ENCODE data around the gene EBF3. TPM values are rescaled to one million over a fixed set of nuclear protein-coding genes. Genes with fewer than 3 reads are reported as not detected.

The EBF3 gene
- total RNA-seq, 1 donor, result 6.0 TPM

GRCh38 chr10:129875993-129876726, 87.9 kb downstream of the EBF3 start:
- DNase-seq (ENCODE audit: low read depth), result no peak
- no peak for TF ChIP-seq CTCF (IDR thresholded peaks at IDR 0.05; ENCODE audit: insufficient read depth, low read depth, low read length)
- no peak overlapping the region for H3K4me3 ChIP-seq (ENCODE audit: low read depth, low read length)

GRCh38 chr10:129873351-129873750, 90.7 kb downstream of the EBF3 start:
- DNase-seq (ENCODE audit: low read depth), result no peak
- H3K4me3 ChIP-seq (ENCODE audit: low read depth, low read length), result no peak overlapping the region
- TF ChIP-seq CTCF (IDR thresholded peaks at IDR 0.05; ENCODE audit: insufficient read depth, low read depth, low read length), result no peak

GRCh38 chr10:129871966-129872365, 92.1 kb downstream of the EBF3 start:
- H3K4me3 ChIP-seq (ENCODE audit: low read depth, low read length), result no peak overlapping the region
- TF ChIP-seq CTCF (IDR thresholded peaks at IDR 0.05; ENCODE audit: insufficient read depth, low read depth, low read length), result no peak
- DNase-seq (ENCODE audit: low read depth), result no peak

GRCh38 chr10:129870961-129871621, 93.0 kb downstream of the EBF3 start:
- DNase-seq (ENCODE audit: low read depth), result no peak
- no peak overlapping the region for H3K4me3 ChIP-seq (ENCODE audit: low read depth, low read length)
- TF ChIP-seq CTCF (IDR thresholded peaks at IDR 0.05; ENCODE audit: insufficient read depth, low read depth, low read length), result no peak

GRCh38 chr10:129870474-129870757, 93.7 kb downstream of the EBF3 start:
- no peak overlapping the region for H3K4me3 ChIP-seq (ENCODE audit: low read depth, low read length)
- TF ChIP-seq CTCF (IDR thresholded peaks at IDR 0.05; ENCODE audit: insufficient read depth, low read depth, low read length), result no peak
- no peak for DNase-seq (ENCODE audit: low read depth)

- no peak for DNase-seq (ENCODE audit: low read depth)
- no peak for TF ChIP-seq CTCF (IDR thresholded peaks at IDR 0.05; ENCODE audit: insufficient read depth, low read depth, low read length)
- H3K4me3 ChIP-seq (ENCODE audit: low read depth, low read length), result no peak overlapping the region
These were observed 94.2 kb downstream of the EBF3 start for GRCh38 chr10:129869596-129870473.
